ENCODE measurements around the gene AFDN.

The AFDN gene

GRCh38 chr6:167956983-167957492, 130.3 kb downstream of the AFDN start:
- no peak for DNase-seq (ENCODE audit: extremely low spot score)
- no peak for TF ChIP-seq PKNOX1 (IDR thresholded peaks at IDR 0.05)
- TF ChIP-seq HDGF (IDR thresholded peaks at IDR 0.05; ENCODE audit: borderline replicate concordance): no peak
- no peak for TF ChIP-seq TARDBP (IDR thresholded peaks at IDR 0.05)
- no peak for TF ChIP-seq SUZ12 (IDR thresholded peaks at IDR 0.05)
- no peak for TF ChIP-seq SP1 (IDR thresholded peaks at IDR 0.05)
- no peak for TF ChIP-seq ELF4 (IDR thresholded peaks at IDR 0.05)
- ChIA-PET CTCF (interaction anchor here (0.5 to 0.6 kb wide), 2 partner anchors 58 to 407 kb away, joined by 3 to 4 read pairs; no protein-coding TSS in a partner anchor), POLR2A (no interaction called here)

- ChIA-PET CTCF (interaction anchor here (0.5 to 0.7 kb wide), 2 partner anchors 59 to 935 kb away, joined by 3 read pairs; no protein-coding TSS in a partner anchor), POLR2A (no interaction called here)
- no peak for DNase-seq (ENCODE audit: extremely low spot score)
- TF ChIP-seq FOXA1 (IDR thresholded peaks at IDR 0.05): no peak
- no peak for TF ChIP-seq FOXK2 (IDR thresholded peaks at IDR 0.05)
- no peak for TF ChIP-seq TARDBP (IDR thresholded peaks at IDR 0.05)
- no peak for TF ChIP-seq ELF4 (IDR thresholded peaks at IDR 0.05)
- TF ChIP-seq NFRKB (IDR thresholded peaks at IDR 0.05): no peak
These were observed 130.9 kb downstream of the AFDN start for GRCh38 chr6:167957626-167958025.

- CTCF ChIA-PET: interaction anchor here (1.1 kb wide), 1 partner anchor 81 kb away, joined by 4 read pairs; no protein-coding TSS in a partner anchor
- POLR2A ChIA-PET: no interaction called here
- TF ChIP-seq LEF1 (IDR thresholded peaks at IDR 0.05; ENCODE audit: borderline replicate concordance): no peak
- no peak for TF ChIP-seq FOXA1 (IDR thresholded peaks at IDR 0.05)
- TF ChIP-seq CTBP1 (IDR thresholded peaks at IDR 0.05; ENCODE audit: borderline replicate concordance): no peak
- TF ChIP-seq PKNOX1 (IDR thresholded peaks at IDR 0.05): no peak
- no peak for TF ChIP-seq ZNF384 (IDR thresholded peaks at IDR 0.05)
- TF ChIP-seq NFRKB (IDR thresholded peaks at IDR 0.05): no peak
- no peak for TF ChIP-seq TARDBP (IDR thresholded peaks at IDR 0.05)
- TF ChIP-seq SUZ12 (IDR thresholded peaks at IDR 0.05): no peak
- no peak for TF ChIP-seq L3MBTL2 (conservative IDR thresholded peaks at IDR 0.05)
- TF ChIP-seq ELF4 (IDR thresholded peaks at IDR 0.05): no peak
- TF ChIP-seq BHLHE40 (IDR thresholded peaks at IDR 0.05; ENCODE audit: borderline replicate concordance): no peak
- TF ChIP-seq ARNT (IDR thresholded peaks at IDR 0.05): no peak
- TF ChIP-seq FOXK2 (IDR thresholded peaks at IDR 0.05): no peak
- TF ChIP-seq HDGF (IDR thresholded peaks at IDR 0.05; ENCODE audit: borderline replicate concordance): no peak
- no peak for TF ChIP-seq FOXM1 (IDR thresholded peaks at IDR 0.05; ENCODE audit: borderline replicate concordance)
- no peak for TF ChIP-seq SP1 (IDR thresholded peaks at IDR 0.05)
- DNase-seq (ENCODE audit: extremely low spot score): no peak
These were observed 133.9 kb downstream of the AFDN start for GRCh38 chr6:167960579-167960978.

GRCh38 chr6:167962711-167963110, 136.0 kb downstream of the AFDN start:
- ChIA-PET POLR2A (no interaction called here), CTCF (no interaction called here)
- TF ChIP-seq NFRKB (IDR thresholded peaks at IDR 0.05): no peak
- TF ChIP-seq SP1 (IDR thresholded peaks at IDR 0.05): no peak
- TF ChIP-seq HDGF (IDR thresholded peaks at IDR 0.05; ENCODE audit: borderline replicate concordance): no peak
- TF ChIP-seq FOXM1 (IDR thresholded peaks at IDR 0.05; ENCODE audit: borderline replicate concordance): no peak
- TF ChIP-seq FOXK2 (IDR thresholded peaks at IDR 0.05): no peak
- no peak for TF ChIP-seq BHLHE40 (IDR thresholded peaks at IDR 0.05; ENCODE audit: borderline replicate concordance)
- no peak for TF ChIP-seq ARNT (IDR thresholded peaks at IDR 0.05)
- no peak for TF ChIP-seq ZNF384 (IDR thresholded peaks at IDR 0.05)
- TF ChIP-seq SUZ12 (IDR thresholded peaks at IDR 0.05): no peak
- TF ChIP-seq L3MBTL2 (conservative IDR thresholded peaks at IDR 0.05): no peak
- no peak for TF ChIP-seq CTBP1 (IDR thresholded peaks at IDR 0.05; ENCODE audit: borderline replicate concordance)
- TF ChIP-seq LEF1 (IDR thresholded peaks at IDR 0.05; ENCODE audit: borderline replicate concordance): no peak
- TF ChIP-seq PKNOX1 (IDR thresholded peaks at IDR 0.05): no peak
- no peak for TF ChIP-seq ELF4 (IDR thresholded peaks at IDR 0.05)
- TF ChIP-seq FOXA1 (IDR thresholded peaks at IDR 0.05): no peak
- TF ChIP-seq TARDBP (IDR thresholded peaks at IDR 0.05): no peak
- DNase-seq (ENCODE audit: extremely low spot score): no peak

GRCh38 chr6:167963589-167964057, 136.9 kb downstream of the AFDN start:
- ChIA-PET CTCF (no interaction called here), POLR2A (no interaction called here)
- no peak for TF ChIP-seq FOXK2 (IDR thresholded peaks at IDR 0.05)
- no peak for TF ChIP-seq BHLHE40 (IDR thresholded peaks at IDR 0.05; ENCODE audit: borderline replicate concordance)
- TF ChIP-seq SP1 (IDR thresholded peaks at IDR 0.05): no peak
- no peak for TF ChIP-seq ELF4 (IDR thresholded peaks at IDR 0.05)
- TF ChIP-seq FOXM1 (IDR thresholded peaks at IDR 0.05; ENCODE audit: borderline replicate concordance): no peak
- TF ChIP-seq FOXA1 (IDR thresholded peaks at IDR 0.05): no peak
- no peak for TF ChIP-seq L3MBTL2 (conservative IDR thresholded peaks at IDR 0.05)
- TF ChIP-seq PKNOX1 (IDR thresholded peaks at IDR 0.05): no peak
- TF ChIP-seq TARDBP (IDR thresholded peaks at IDR 0.05): no peak
- TF ChIP-seq SUZ12 (IDR thresholded peaks at IDR 0.05): no peak
- no peak for TF ChIP-seq ARNT (IDR thresholded peaks at IDR 0.05)
- TF ChIP-seq LEF1 (IDR thresholded peaks at IDR 0.05; ENCODE audit: borderline replicate concordance): no peak
- TF ChIP-seq CTBP1 (IDR thresholded peaks at IDR 0.05; ENCODE audit: borderline replicate concordance): no peak
- no peak for TF ChIP-seq NFRKB (IDR thresholded peaks at IDR 0.05)
- DNase-seq (ENCODE audit: extremely low spot score): no peak
